A549 (cell line): ENCODE results near the gene MAPT. TPM values are rescaled to one million over a fixed set of nuclear protein-coding genes. Genes with fewer than 3 reads are reported as not detected.

ENCODE experiments used
- ATAC-seq, 2 experiments: fragments of 200-7000 bp in 1 of 2; fragments of >200 bp in 1 of 2; cut with Nextera tagmentation in 1 of 2; cut with Tn5 transposase in 1 of 2; 3 replicates each; pipeline versions ENCODE4 v1.8.0 to v1.9.1; 2018 to 2020; ENCODE audit warnings: mild to moderate bottlenecking in 1 of 2, moderate library complexity in 1 of 2
- CTCF ChIA-PET: fragments of 300-600 bp; sonication (Branson Sonifier 250); formaldehyde crosslinking; extraction: SDS; loops from one replicate; lab custom pipeline; 2021; ENCODE audit warnings: antibody characterized with exemption, inconsistent platforms; lab: Yijun Ruan, JAX
- POLR2A ChIA-PET: fragments of 350-600 bp; formaldehyde crosslinking; extraction: SDS; loops from one replicate; lab custom pipeline; 2021; ENCODE audit warnings: antibody characterized with exemption, inconsistent platforms; lab: Yijun Ruan, JAX
- DNase-seq, 2 experiments: peaks; one replicate each; pipeline versions ENCODE4 v3.0.0 to v3.0.0-alpha.2; 2011 to 2016; ENCODE audit warnings: low read depth in 1 of 2, low spot score in 1 of 2
- FAIRE-seq: peaks from 2 replicates; lab custom pipeline; 2011; peaks lifted over from hg19 to GRCh38; lab: Jason Lieb, UNC
- H3K27ac ChIP-seq, 2 experiments: fragments of >200 bp; sonication (Bioruptor Twin); formaldehyde crosslinking; 3 replicates each; pipeline ENCODE4 v1.5.1; 2016 to 2017
- H3K4me1 ChIP-seq: fragments of >200 bp; sonication (Bioruptor Twin); formaldehyde crosslinking; 3 replicates; pipeline ENCODE4 v1.6.1; 2016
- H3K4me2 ChIP-seq: fragments of >200 bp; sonication (Bioruptor Twin); formaldehyde crosslinking; 3 replicates; pipeline ENCODE4 v1.6.1; 2016
- H3K4me3 ChIP-seq: fragments of >200 bp; sonication (Bioruptor Twin); formaldehyde crosslinking; 3 replicates; pipeline ENCODE4 v1.5.1; 2016
- H3K9me3 ChIP-seq: fragments of >200 bp; sonication (Bioruptor Twin); formaldehyde crosslinking; 3 replicates; pipeline ENCODE4 v1.6.1; 2016
- BHLHE40 ChIP-seq: IDR thresholded peaks from 2 replicates; pipeline ENCODE4 v1.6.1; 2012; ENCODE audit warnings: low read depth, low read length, inconsistent platforms
- FOSB ChIP-seq: fragments of 250-450 bp; sonication (Bioruptor Pico); IDR thresholded peaks from 2 replicates; pipeline ENCODE4 v1.5.0; 2020; ENCODE audit warnings: mild to moderate bottlenecking, moderate library complexity
- FOXS1 ChIP-seq: fragments of 250-450 bp; sonication (Bioruptor Pico); IDR thresholded peaks from 2 replicates; pipeline ENCODE4 v1.5.0; 2020; ENCODE audit warnings: mild to moderate bottlenecking, moderate library complexity
- HOXA7 ChIP-seq: fragments of 250-450 bp; sonication (Bioruptor Pico); IDR thresholded peaks from 2 replicates; pipeline ENCODE4 v1.5.0; 2020; ENCODE audit warnings: mild to moderate bottlenecking, moderate library complexity
- HOXB13 ChIP-seq: fragments of 250-450 bp; sonication (Bioruptor Pico); IDR thresholded peaks from 2 replicates; pipeline ENCODE4 v1.5.0; 2020; ENCODE audit warnings: low read depth, mild to moderate bottlenecking, moderate library complexity
- JUN ChIP-seq, 2 experiments: fragments of >200 bp; sonication (Bioruptor Twin); formaldehyde crosslinking; IDR thresholded peaks; 2 replicates in 1 of 2; 3 replicates in 1 of 2; pipeline ENCODE4 v1.6.1; 2016 to 2017
- MAFK ChIP-seq: fragments of 450-650 bp; IDR thresholded peaks from 2 replicates; pipeline ENCODE4 v1.6.1; 2014; ENCODE audit not compliant: partially characterized antibody
- MYC ChIP-seq: IDR thresholded peaks from 2 replicates; pipeline ENCODE4 v1.6.1; 2012; ENCODE audit warnings: mild to moderate bottlenecking, inconsistent platforms, low read length, improper control_type of control experiment, borderline replicate concordance
- POLR2AphosphoS2 ChIP-seq: conservative IDR thresholded peaks from 2 replicates; pipeline ENCODE4 v1.6.1; 2012; ENCODE audit warnings: low read length, improper control_type of control experiment, inconsistent platforms
- SREBF2 ChIP-seq: fragments of 450-650 bp; IDR thresholded peaks from 2 replicates; pipeline ENCODE4 v1.6.1; 2014; ENCODE audit warnings: mild to moderate bottlenecking, moderate library complexity
- TP53 ChIP-seq: fragments of 250-450 bp; sonication (Bioruptor Pico); IDR thresholded peaks from 2 replicates; pipeline ENCODE4 v1.5.0; 2021; ENCODE audit warnings: mild to moderate bottlenecking, moderate library complexity
- WGBS: methylation state at CpG from one replicate; pipeline ENCODE4 v1.1.6; 2017; ENCODE audit errors: missing lambda C conversion rate; 5-methylcytosine and 5-hydroxymethylcytosine counted together
- polyA plus RNA-seq, 4 experiments: library from polyadenylated mRNA; depleted of rRNA in 3 of 4; stranded (reverse); fragments of >200 nt; fragmentation: RNase III in 1 of 4; extraction: RNeasy Plus Mini Kit Qiagen cat#74134 plus additional on column Dnase treatment in 1 of 4; gene quantifications; 2 replicates in 3 of 4; 3 replicates in 1 of 4; pipeline ENCODE4 v1.2.3, GENCODE V29; 2011 to 2017
- TF ChIP-seq, protein P1 (sequence below): fragments of 450-650 bp; IDR thresholded peaks from 2 replicates; pipeline ENCODE4 v1.6.1; 2014; ENCODE audit warnings: antibody characterized with exemption
- TF ChIP-seq, protein P2 (sequence below): IDR thresholded peaks from 2 replicates; pipeline ENCODE4 v1.6.1; 2012
- TF ChIP-seq, protein P3 (sequence below): fragments of 150-350 bp; IDR thresholded peaks from 2 replicates; pipeline ENCODE4 v1.6.1; 2014; ENCODE audit warnings: low read depth, mild to moderate bottlenecking, low read length

The MAPT gene
- polyA plus RNA-seq, 2 of the 4 experiments (the other 2 are of a cell fraction) = 1.2 to 1.6 TPM

DNA sequence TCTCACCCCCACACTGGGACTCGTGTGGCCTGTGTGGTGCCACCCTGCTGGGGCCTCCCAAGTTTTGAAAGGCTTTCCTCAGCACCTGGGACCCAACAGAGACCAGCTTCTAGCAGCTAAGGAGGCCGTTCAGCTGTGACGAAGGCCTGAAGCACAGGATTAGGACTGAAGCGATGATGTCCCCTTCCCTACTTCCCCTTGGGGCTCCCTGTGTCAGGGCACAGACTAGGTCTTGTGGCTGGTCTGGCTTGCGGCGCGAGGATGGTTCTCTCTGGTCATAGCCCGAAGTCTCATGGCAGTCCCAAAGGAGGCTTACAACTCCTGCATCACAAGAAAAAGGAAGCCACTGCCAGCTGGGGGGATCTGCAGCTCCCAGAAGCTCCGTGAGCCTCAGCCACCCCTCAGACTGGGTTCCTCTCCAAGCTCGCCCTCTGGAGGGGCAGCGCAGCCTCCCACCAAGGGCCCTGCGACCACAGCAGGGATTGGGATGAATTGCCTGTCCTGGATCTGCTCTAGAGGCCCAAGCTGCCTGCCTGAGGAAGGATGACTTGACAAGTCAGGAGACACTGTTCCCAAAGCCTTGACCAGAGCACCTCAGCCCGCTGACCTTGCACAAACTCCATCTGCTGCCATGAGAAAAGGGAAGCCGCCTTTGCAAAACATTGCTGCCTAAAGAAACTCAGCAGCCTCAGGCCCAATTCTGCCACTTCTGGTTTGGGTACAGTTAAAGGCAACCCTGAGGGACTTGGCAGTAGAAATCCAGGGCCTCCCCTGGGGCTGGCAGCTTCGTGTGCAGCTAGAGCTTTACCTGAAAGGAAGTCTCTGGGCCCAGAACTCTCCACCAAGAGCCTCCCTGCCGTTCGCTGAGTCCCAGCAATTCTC, 132.1 kb downstream of the MAPT start:
- POLR2A ChIA-PET = no interaction called here
- no peak for DNase-seq
- no peak overlapping the region for H3K4me3 ChIP-seq
- TF ChIP-seq MYC = no peak
- TF ChIP-seq MAFK = peak; percentile 64
- TF ChIP-seq, all 56 proteins: peak for 1
- WGBS = 90% methylated on average over 17 of the region's 17 CpGs
- H3K4me1 ChIP-seq = no peaks in the 10 kb centered on the region
- H3K9me3 ChIP-seq = no peaks in the 10 kb centered on the region
- ATAC-seq = peak; percentile 14 to 21; a peak in 3 of 6 replicates
- no peak overlapping the region for H3K4me2 ChIP-seq
- H3K27ac ChIP-seq = no peak overlapping the region
- FAIRE-seq = no peak
- CTCF ChIA-PET = interaction anchor here (1.3 to 4.3 kb wide), 5 partner anchors 12 to 167 kb away, joined by 7 to 20 read pairs (median 11); partner anchors contain the start of gene KANSL1

DNA sequence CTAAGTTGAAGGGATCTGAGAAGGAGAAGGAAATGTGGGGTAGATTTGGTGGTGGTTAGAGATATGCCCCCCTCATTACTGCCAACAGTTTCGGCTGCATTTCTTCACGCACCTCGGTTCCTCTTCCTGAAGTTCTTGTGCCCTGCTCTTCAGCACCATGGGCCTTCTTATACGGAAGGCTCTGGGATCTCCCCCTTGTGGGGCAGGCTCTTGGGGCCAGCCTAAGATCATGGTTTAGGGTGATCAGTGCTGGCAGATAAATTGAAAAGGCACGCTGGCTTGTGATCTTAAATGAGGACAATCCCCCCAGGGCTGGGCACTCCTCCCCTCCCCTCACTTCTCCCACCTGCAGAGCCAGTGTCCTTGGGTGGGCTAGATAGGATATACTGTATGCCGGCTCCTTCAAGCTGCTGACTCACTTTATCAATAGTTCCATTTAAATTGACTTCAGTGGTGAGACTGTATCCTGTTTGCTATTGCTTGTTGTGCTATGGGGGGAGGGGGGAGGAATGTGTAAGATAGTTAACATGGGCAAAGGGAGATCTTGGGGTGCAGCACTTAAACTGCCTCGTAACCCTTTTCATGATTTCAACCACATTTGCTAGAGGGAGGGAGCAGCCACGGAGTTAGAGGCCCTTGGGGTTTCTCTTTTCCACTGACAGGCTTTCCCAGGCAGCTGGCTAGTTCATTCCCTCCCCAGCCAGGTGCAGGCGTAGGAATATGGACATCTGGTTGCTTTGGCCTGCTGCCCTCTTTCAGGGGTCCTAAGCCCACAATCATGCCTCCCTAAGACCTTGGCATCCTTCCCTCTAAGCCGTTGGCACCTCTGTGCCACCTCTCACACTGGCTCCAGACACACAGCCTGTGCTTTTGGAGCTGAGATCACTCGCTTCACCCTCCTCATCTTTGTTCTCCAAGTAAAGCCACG, 133.0 kb downstream of the MAPT start:
- Histone ChIP-seq H3K27ac (no peak overlapping the region), H3K4me1 (no peaks in the 10 kb centered on the region), H3K4me3 (no peak overlapping the region), H3K4me2 (no peak overlapping the region), H3K9me3 (no peaks in the 10 kb centered on the region)
- ChIA-PET POLR2A (no interaction called here), CTCF (interaction anchor here (0.6 to 4.3 kb wide), 12 partner anchors 7 to 185 kb away, joined by 3 to 20 read pairs (median 8); partner anchors contain the start of gene KANSL1)
- ATAC-seq = no peak
- TF ChIP-seq JUN (IDR thresholded peaks at IDR 0.05) (0 out of 5 replicates have a peak, but pooled peaks of 1 of the 2 experiments have one; percentile 20), POLR2AphosphoS2 (0 out of 2 replicates have a peak, but pooled peaks have one; percentile 51), TP53 (no peak)
- FAIRE-seq = no peak
- WGBS = 92% methylated on average over 12 of the region's 12 CpGs
- DNase-seq = no peak

DNA sequence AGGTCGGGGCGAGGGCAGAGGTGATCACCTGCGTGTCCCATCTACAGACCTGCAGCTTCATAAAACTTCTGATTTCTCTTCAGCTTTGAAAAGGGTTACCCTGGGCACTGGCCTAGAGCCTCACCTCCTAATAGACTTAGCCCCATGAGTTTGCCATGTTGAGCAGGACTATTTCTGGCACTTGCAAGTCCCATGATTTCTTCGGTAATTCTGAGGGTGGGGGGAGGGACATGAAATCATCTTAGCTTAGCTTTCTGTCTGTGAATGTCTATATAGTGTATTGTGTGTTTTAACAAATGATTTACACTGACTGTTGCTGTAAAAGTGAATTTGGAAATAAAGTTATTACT, 133.6 kb downstream of the MAPT start:
- FAIRE-seq (no peak), ATAC-seq (no peak), DNase-seq (no peak)
- Histone ChIP-seq H3K9me3 (no peaks in the 10 kb centered on the region), H3K4me3 (no peak overlapping the region), H3K4me1 (no peaks in the 10 kb centered on the region), H3K27ac (no peak overlapping the region), H3K4me2 (no peak overlapping the region)
- TF ChIP-seq FOXS1 (CRISPR knock-in tag) = no peak
- TF ChIP-seq, protein P1, sequence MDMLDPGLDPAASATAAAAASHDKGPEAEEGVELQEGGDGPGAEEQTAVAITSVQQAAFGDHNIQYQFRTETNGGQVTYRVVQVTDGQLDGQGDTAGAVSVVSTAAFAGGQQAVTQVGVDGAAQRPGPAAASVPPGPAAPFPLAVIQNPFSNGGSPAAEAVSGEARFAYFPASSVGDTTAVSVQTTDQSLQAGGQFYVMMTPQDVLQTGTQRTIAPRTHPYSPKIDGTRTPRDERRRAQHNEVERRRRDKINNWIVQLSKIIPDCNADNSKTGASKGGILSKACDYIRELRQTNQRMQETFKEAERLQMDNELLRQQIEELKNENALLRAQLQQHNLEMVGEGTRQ = no peak
- ChIA-PET CTCF (interaction anchor here (0.6 to 3.0 kb wide), 12 partner anchors 8 to 185 kb away, joined by 3 to 20 read pairs (median 6); partner anchors contain the start of gene KANSL1), POLR2A (no interaction called here)
- WGBS = 91% methylated on average over 4 of the region's 4 CpGs

DNA sequence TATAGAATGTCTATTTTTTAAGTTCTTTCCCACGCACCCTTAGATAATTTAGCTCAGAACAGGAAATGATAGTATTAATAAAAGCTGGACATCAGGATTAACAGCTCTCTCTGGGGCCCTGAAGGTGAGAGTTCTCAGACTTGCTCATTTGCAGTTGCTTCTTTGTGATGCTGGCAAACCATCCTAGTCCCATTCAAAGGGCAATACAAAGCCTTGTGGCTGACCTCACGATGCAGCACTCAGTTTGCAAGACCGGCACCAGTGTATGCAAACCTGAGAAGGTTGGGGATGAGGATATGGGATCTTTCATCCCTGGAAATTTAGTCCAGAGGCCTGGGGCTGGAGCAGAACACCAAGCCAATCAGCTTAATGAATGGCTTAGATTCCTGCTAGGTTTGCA, 134.0 kb downstream of the MAPT start:
- Histone ChIP-seq H3K4me3 (no peak overlapping the region), H3K27ac (no peak overlapping the region)
- POLR2A ChIA-PET = no interaction called here
- TF ChIP-seq HOXB13 (CRISPR knock-in tag) = no peak
- TF ChIP-seq, protein P2, sequence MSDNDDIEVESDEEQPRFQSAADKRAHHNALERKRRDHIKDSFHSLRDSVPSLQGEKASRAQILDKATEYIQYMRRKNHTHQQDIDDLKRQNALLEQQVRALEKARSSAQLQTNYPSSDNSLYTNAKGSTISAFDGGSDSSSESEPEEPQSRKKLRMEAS = no peak
- TF ChIP-seq, all 56 proteins: peak for 0
- WGBS = 90% methylated on average over 3 of the region's 3 CpGs
- DNase-seq (no peak), FAIRE-seq (no peak), ATAC-seq (no peak)
- H3K9me3 ChIP-seq = no peaks in the 10 kb centered on the region
- H3K4me2 ChIP-seq = no peak overlapping the region
- CTCF ChIA-PET = interaction anchor here (0.6 to 3.0 kb wide), 14 partner anchors 8 to 259 kb away, joined by 3 to 20 read pairs (median 4); partner anchors contain the start of gene KANSL1
- no peaks in the 10 kb centered on the region for H3K4me1 ChIP-seq

DNA sequence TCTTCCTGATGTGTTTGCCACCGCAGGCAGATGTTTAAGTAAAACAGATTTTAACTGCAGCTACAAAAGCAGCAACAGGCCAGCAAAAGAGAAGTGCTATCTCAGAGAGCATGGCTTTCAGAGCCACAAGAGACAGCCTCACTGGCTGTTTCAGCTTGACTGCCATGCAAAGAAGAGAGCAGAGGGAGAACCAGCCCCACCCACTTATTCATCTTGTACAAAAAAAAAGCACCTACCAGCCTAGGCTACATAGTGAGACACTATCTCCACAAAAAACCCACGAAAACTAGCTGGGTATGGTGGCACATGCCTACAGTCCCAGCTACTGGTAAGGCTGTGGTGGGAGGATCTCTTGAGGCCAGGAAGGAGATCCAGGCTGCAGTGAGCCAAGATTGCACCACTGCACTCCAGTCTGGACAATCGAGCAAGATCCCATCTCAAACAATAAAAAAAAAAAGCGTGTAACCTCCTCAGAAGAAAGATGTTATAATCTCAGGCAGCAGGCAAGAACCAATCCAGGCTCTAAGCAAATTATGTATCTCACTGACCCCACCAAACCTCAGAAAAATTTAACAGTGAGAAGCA, 134.7 kb downstream of the MAPT start:
- FAIRE-seq = no peak
- ChIA-PET CTCF (interaction anchor here (0.8 to 1.9 kb wide), 11 partner anchors 9 to 258 kb away, joined by 3 to 10 read pairs (median 4); partner anchors contain the start of gene KANSL1), POLR2A (no interaction called here)
- TF ChIP-seq HOXA7 (CRISPR knock-in tag) (no peak), TP53 (no peak), SREBF2 (no peak), JUN (IDR thresholded peaks at IDR 0.05) (no peak), BHLHE40 (no peak), FOSB (CRISPR knock-in tag) (no peak)
- TF ChIP-seq, protein P3, sequence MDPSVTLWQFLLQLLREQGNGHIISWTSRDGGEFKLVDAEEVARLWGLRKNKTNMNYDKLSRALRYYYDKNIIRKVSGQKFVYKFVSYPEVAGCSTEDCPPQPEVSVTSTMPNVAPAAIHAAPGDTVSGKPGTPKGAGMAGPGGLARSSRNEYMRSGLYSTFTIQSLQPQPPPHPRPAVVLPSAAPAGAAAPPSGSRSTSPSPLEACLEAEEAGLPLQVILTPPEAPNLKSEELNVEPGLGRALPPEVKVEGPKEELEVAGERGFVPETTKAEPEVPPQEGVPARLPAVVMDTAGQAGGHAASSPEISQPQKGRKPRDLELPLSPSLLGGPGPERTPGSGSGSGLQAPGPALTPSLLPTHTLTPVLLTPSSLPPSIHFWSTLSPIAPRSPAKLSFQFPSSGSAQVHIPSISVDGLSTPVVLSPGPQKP = no peak
- no peak overlapping the region for H3K27ac ChIP-seq
- ATAC-seq = no peak
- no peaks in the 10 kb centered on the region for H3K4me1 ChIP-seq
- no peak for DNase-seq
- no peak overlapping the region for H3K4me2 ChIP-seq
- H3K9me3 ChIP-seq = no peaks in the 10 kb centered on the region
- WGBS = 87% methylated on average over 4 of the region's 4 CpGs
- H3K4me3 ChIP-seq = no peak overlapping the region
